Measurements from ENCODE around the gene VAT1.

Gene VAT1

GRCh38 chr17:43039646-43040045 is 17.5 kb upstream of the VAT1 start:
- DNase-seq (ENCODE audit: low read depth): no peak
- no peak overlapping the region for H3K4me3 ChIP-seq (ENCODE audit: low read depth, low read length)
- TF ChIP-seq CTCF (IDR thresholded peaks at IDR 0.05; ENCODE audit: low read depth, low read length, missing control alignments): no peak
- in situ Hi-C loops (cut with HindIII; ENCODE audit: low sequenced_read_pairs): loop anchor here (5.0 kb wide), 1 partner anchor 78 kb away; no protein-coding TSS in a partner anchor

GRCh38 chr17:43034894-43035293 is 12.7 kb upstream of the VAT1 start:
- TF ChIP-seq CTCF (IDR thresholded peaks at IDR 0.05; ENCODE audit: low read depth, low read length, missing control alignments): no peak
- in situ Hi-C loops (cut with HindIII; ENCODE audit: low sequenced_read_pairs): no loop called here
- no peak for DNase-seq (ENCODE audit: low read depth)
- no peak overlapping the region for H3K4me3 ChIP-seq (ENCODE audit: low read depth, low read length)

- in situ Hi-C loops (cut with HindIII; ENCODE audit: low sequenced_read_pairs): no loop called here
- no peak for TF ChIP-seq CTCF (IDR thresholded peaks at IDR 0.05; ENCODE audit: low read depth, low read length, missing control alignments)
- H3K4me3 ChIP-seq (ENCODE audit: low read depth, low read length): no peak overlapping the region
- no peak for DNase-seq (ENCODE audit: low read depth)
These were observed 12.0 kb upstream of the VAT1 start for GRCh38 chr17:43033948-43034881.

GRCh38 chr17:43031666-43032065 is 9.5 kb upstream of the VAT1 start:
- in situ Hi-C loops (cut with HindIII; ENCODE audit: low sequenced_read_pairs): no loop called here
- DNase-seq (ENCODE audit: low read depth): no peak
- no peak for TF ChIP-seq CTCF (IDR thresholded peaks at IDR 0.05; ENCODE audit: low read depth, low read length, missing control alignments)
- no peak overlapping the region for H3K4me3 ChIP-seq (ENCODE audit: low read depth, low read length)

GRCh38 chr17:43030137-43030767 is 8.1 kb upstream of the VAT1 start:
- no peak overlapping the region for H3K4me3 ChIP-seq (ENCODE audit: low read depth, low read length)
- no peak for DNase-seq (ENCODE audit: low read depth)
- TF ChIP-seq CTCF (IDR thresholded peaks at IDR 0.05; ENCODE audit: low read depth, low read length, missing control alignments): no peak
- in situ Hi-C loops (cut with HindIII; ENCODE audit: low sequenced_read_pairs): no loop called here

- no peak for DNase-seq (ENCODE audit: low read depth)
- TF ChIP-seq CTCF (IDR thresholded peaks at IDR 0.05; ENCODE audit: low read depth, low read length, missing control alignments): no peak
These were observed 6.2 kb upstream of the VAT1 start for GRCh38 chr17:43028221-43028861.

More at GRCh38 chr17:43028221-43028861, 6.2 kb upstream of the VAT1 start:
- no peak overlapping the region for H3K4me3 ChIP-seq (ENCODE audit: low read depth, low read length)
- in situ Hi-C loops (cut with HindIII; ENCODE audit: low sequenced_read_pairs): no loop called here

Data from astrocyte of the cerebellum (primary cell).